Neural cell (in vitro differentiated cells): ENCODE data around the gene ACP6. TPM values are rescaled to one million over a fixed set of nuclear protein-coding genes. Genes with fewer than 3 reads are reported as not detected.

Experiments used
- H2AFZ ChIP-seq: fragments of 200-600, 300-800 bp; sonication (generic), shearing (Covaris generic); 2 replicates; pipeline ENCODE4 v1.6.0; 2014; ENCODE audit warnings: low read depth, mild to moderate bottlenecking, antibody characterized with exemption, low read length, moderate library complexity
- H3F3A ChIP-seq: fragments of 200-600 bp; shearing (Covaris generic); 2 replicates; pipeline ENCODE4 v1.6.1; 2016; ENCODE audit warnings: mild to moderate bottlenecking, moderate library complexity, mixed read lengths, antibody characterized with exemption, low read length; ENCODE audit not compliant: insufficient read depth, poor library complexity, severe bottlenecking
- H3K27ac ChIP-seq: fragments of 200-600, 300-800 bp; sonication (generic), shearing (Covaris generic); 2 replicates; pipeline ENCODE4 v1.5.1; 2014; ENCODE audit warnings: mild to moderate bottlenecking, low read length, moderate library complexity
- H3K27me3 ChIP-seq: fragments of 300-800, 200-600 bp; sonication (generic), shearing (Covaris generic); 2 replicates; pipeline ENCODE4 v1.6.0; 2014; ENCODE audit warnings: mild to moderate bottlenecking, low read depth, low read length, moderate library complexity; ENCODE audit not compliant: insufficient read depth
- H3K36me3 ChIP-seq: fragments of 300-800, 200-600 bp; sonication (generic), shearing (Covaris generic); 2 replicates; pipeline ENCODE4 v1.5.1; 2014; ENCODE audit warnings: mild to moderate bottlenecking, antibody characterized with exemption, low read length, moderate library complexity; ENCODE audit not compliant: insufficient read depth
- H3K4me2 ChIP-seq: fragments of 300-800, 200-600 bp; sonication (generic), shearing (Covaris generic); 2 replicates; pipeline ENCODE4 v1.6.0; 2014; ENCODE audit warnings: mild to moderate bottlenecking, low read length
- H3K4me3 ChIP-seq: fragments of 300-800, 200-600 bp; sonication (generic), shearing (Covaris generic); 2 replicates; pipeline ENCODE4 v1.5.1; 2014; ENCODE audit warnings: mild to moderate bottlenecking, low read length, moderate library complexity
- H3K79me2 ChIP-seq: fragments of 200-600 bp; shearing (Covaris generic); replicated peaks from 2 replicates; pipeline ENCODE4 v1.6.0; 2014; ENCODE audit warnings: mild to moderate bottlenecking, low read length, moderate library complexity; ENCODE audit not compliant: insufficient read depth
- H3K9ac ChIP-seq: fragments of 300-800, 200-600 bp; sonication (generic), shearing (Covaris generic); 2 replicates; pipeline ENCODE4 v1.6.1; 2016; ENCODE audit warnings: mild to moderate bottlenecking, low read length, mixed read lengths
- H3K9me2 ChIP-seq: fragments of 200-600 bp; shearing (Covaris generic); 2 replicates; pipeline ENCODE4 v1.6.1; 2016; ENCODE audit warnings: mild to moderate bottlenecking, low read length, mixed read lengths; ENCODE audit not compliant: insufficient read depth
- H3K9me3 ChIP-seq: fragments of 200-600, 300-800 bp; sonication (generic), shearing (Covaris generic); 2 replicates; pipeline ENCODE4 v1.6.1; 2016; ENCODE audit warnings: mild to moderate bottlenecking, mixed run types, low read length, moderate library complexity, mixed read lengths
- H4K20me1 ChIP-seq: fragments of 200-600 bp; shearing (Covaris generic); 2 replicates; pipeline ENCODE4 v1.6.1; 2016; ENCODE audit warnings: mild to moderate bottlenecking, mixed run types; ENCODE audit not compliant: insufficient read depth
- EP300 ChIP-seq: fragments of 450-650 bp; conservative IDR thresholded peaks from 2 replicates; pipeline ENCODE4 v1.6.1; 2014; ENCODE audit warnings: antibody characterized with exemption, mild to moderate bottlenecking, moderate library complexity; ENCODE audit not compliant: poor library complexity, severe bottlenecking
- EZH2 ChIP-seq: fragments of 200-600, 300-800 bp; shearing (Covaris generic), sonication (generic); IDR thresholded peaks from 2 replicates; pipeline ENCODE4 v1.6.1; 2014; ENCODE audit warnings: antibody characterized with exemption, low read length, borderline replicate concordance, mild to moderate bottlenecking; ENCODE audit not compliant: insufficient read depth, poor library complexity, severe bottlenecking
- MXI1 ChIP-seq: fragments of 450-650 bp; conservative IDR thresholded peaks from 2 replicates; pipeline ENCODE4 v1.6.1; 2014; ENCODE audit warnings: antibody characterized with exemption, mild to moderate bottlenecking; ENCODE audit not compliant: poor library complexity, severe bottlenecking
- POLR2AphosphoS5 ChIP-seq: IDR thresholded peaks from 2 replicates; pipeline ENCODE4 v1.6.1; 2012
- RAD21 ChIP-seq: fragments of 450-650 bp; conservative IDR thresholded peaks from 2 replicates; pipeline ENCODE4 v1.6.1; 2014; ENCODE audit warnings: antibody characterized with exemption, mild to moderate bottlenecking, moderate library complexity
- SMC3 ChIP-seq: fragments of 450-650 bp; conservative IDR thresholded peaks from 2 replicates; pipeline ENCODE4 v1.6.1; 2014; ENCODE audit warnings: antibody characterized with exemption, mild to moderate bottlenecking, moderate library complexity; ENCODE audit not compliant: poor library complexity
- TAF1 ChIP-seq: IDR thresholded peaks from 2 replicates; pipeline ENCODE4 v1.6.1; 2012; ENCODE audit warnings: low read depth
- polyA plus RNA-seq: library from polyadenylated mRNA; depleted of rRNA; stranded (reverse); fragments of >200 nt; gene quantifications from 2 replicates; pipeline ENCODE4 v1.2.3, GENCODE V29; 2014
- TF ChIP-seq, protein P1 (sequence below): IDR thresholded peaks from 2 replicates; pipeline ENCODE4 v1.6.1; 2012; ENCODE audit warnings: borderline replicate concordance
- TF ChIP-seq, protein P2 (sequence below): fragments of 450-650 bp; IDR thresholded peaks from 2 replicates; pipeline ENCODE4 v1.5.1; 2014; ENCODE audit warnings: antibody characterized with exemption, mild to moderate bottlenecking, moderate library complexity; ENCODE audit not compliant: poor library complexity, severe bottlenecking

Gene ACP6
- polyA plus RNA-seq, 1 donor from 2014 or later = 2.9 TPM

DNA sequence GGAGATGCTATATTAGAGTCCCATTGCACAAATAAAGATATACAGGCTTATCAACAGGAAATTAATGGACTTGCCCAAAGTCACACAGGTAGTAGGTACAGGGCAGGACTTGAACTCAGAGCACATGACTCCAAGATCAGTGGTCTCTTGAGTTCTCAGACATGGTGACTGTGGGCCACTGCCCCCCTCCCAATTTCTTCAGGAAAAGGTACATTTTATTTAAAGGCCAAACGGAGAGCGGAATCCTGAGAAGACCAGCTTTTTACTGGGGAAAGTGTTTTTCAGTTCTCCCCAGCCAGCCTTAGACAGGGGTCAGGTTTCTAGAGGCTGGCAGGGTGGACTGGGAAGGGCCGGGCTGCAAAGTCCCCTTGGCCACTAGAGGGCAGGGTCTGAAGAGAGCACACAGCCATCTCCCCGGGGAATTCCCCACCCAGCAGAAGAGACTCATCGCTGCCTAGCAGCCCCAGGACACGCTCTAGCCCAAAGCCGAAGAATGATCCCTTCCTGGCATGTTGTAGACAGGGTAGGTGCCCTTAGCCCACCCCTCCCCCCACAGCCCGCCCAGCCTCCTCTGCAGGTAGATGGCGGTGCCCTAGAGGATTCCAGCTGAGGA is 29.7 kb downstream of the ACP6 start:
- TF ChIP-seq RAD21 (no peak), TAF1 (no peak), POLR2AphosphoS5 (no peak), EZH2 (no peak), SMC3 (no peak), EP300 (no peak), MXI1 (no peak)
- TF ChIP-seq, protein P1, sequence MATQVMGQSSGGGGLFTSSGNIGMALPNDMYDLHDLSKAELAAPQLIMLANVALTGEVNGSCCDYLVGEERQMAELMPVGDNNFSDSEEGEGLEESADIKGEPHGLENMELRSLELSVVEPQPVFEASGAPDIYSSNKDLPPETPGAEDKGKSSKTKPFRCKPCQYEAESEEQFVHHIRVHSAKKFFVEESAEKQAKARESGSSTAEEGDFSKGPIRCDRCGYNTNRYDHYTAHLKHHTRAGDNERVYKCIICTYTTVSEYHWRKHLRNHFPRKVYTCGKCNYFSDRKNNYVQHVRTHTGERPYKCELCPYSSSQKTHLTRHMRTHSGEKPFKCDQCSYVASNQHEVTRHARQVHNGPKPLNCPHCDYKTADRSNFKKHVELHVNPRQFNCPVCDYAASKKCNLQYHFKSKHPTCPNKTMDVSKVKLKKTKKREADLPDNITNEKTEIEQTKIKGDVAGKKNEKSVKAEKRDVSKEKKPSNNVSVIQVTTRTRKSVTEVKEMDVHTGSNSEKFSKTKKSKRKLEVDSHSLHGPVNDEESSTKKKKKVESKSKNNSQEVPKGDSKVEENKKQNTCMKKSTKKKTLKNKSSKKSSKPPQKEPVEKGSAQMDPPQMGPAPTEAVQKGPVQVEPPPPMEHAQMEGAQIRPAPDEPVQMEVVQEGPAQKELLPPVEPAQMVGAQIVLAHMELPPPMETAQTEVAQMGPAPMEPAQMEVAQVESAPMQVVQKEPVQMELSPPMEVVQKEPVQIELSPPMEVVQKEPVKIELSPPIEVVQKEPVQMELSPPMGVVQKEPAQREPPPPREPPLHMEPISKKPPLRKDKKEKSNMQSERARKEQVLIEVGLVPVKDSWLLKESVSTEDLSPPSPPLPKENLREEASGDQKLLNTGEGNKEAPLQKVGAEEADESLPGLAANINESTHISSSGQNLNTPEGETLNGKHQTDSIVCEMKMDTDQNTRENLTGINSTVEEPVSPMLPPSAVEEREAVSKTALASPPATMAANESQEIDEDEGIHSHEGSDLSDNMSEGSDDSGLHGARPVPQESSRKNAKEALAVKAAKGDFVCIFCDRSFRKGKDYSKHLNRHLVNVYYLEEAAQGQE = no peak
- TF ChIP-seq, protein P2, sequence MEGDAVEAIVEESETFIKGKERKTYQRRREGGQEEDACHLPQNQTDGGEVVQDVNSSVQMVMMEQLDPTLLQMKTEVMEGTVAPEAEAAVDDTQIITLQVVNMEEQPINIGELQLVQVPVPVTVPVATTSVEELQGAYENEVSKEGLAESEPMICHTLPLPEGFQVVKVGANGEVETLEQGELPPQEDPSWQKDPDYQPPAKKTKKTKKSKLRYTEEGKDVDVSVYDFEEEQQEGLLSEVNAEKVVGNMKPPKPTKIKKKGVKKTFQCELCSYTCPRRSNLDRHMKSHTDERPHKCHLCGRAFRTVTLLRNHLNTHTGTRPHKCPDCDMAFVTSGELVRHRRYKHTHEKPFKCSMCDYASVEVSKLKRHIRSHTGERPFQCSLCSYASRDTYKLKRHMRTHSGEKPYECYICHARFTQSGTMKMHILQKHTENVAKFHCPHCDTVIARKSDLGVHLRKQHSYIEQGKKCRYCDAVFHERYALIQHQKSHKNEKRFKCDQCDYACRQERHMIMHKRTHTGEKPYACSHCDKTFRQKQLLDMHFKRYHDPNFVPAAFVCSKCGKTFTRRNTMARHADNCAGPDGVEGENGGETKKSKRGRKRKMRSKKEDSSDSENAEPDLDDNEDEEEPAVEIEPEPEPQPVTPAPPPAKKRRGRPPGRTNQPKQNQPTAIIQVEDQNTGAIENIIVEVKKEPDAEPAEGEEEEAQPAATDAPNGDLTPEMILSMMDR = no peak
- Histone ChIP-seq H3K4me3 (no peak overlapping the region), H3K27ac (no peak overlapping the region), H3K27me3 (no peaks in the 10 kb centered on the region), H3K4me2 (no peak overlapping the region), H3K79me2 (no peaks in the 10 kb centered on the region), H3K36me3 (no peaks in the 10 kb centered on the region), H3K9me3 (no peaks in the 10 kb centered on the region), H3K9ac (no peak overlapping the region), H3F3A (no peaks in the 10 kb centered on the region), H3K9me2 (no peaks in the 10 kb centered on the region), H2AFZ (no peak overlapping the region), H4K20me1 (no peaks in the 10 kb centered on the region)

- no peaks in the 10 kb centered on the region for H3K27me3 ChIP-seq
These were observed 34.0 kb downstream of the ACP6 start for GRCh38 chr1:147636314-147636713.

More at GRCh38 chr1:147636314-147636713, 34.0 kb downstream of the ACP6 start:
- H3F3A ChIP-seq = no peaks in the 10 kb centered on the region
- no peaks in the 10 kb centered on the region for H4K20me1 ChIP-seq
- no peak overlapping the region for H2AFZ ChIP-seq
- no peaks in the 10 kb centered on the region for H3K9me3 ChIP-seq
- H3K36me3 ChIP-seq = no peaks in the 10 kb centered on the region
- no peak overlapping the region for H3K27ac ChIP-seq
- H3K4me3 ChIP-seq = no peak overlapping the region
- no peak for TF ChIP-seq EZH2
- TF ChIP-seq EP300 = no peak
- no peak for TF ChIP-seq POLR2AphosphoS5
- TF ChIP-seq SMC3 = no peak
- TF ChIP-seq, protein P2 = no peak
- TF ChIP-seq RAD21 = no peak
- no peak for TF ChIP-seq MXI1
- TF ChIP-seq, protein P1 = no peak
- TF ChIP-seq TAF1 = no peak
- no peaks in the 10 kb centered on the region for H3K9me2 ChIP-seq
- no peak overlapping the region for H3K4me2 ChIP-seq
- no peaks in the 10 kb centered on the region for H3K79me2 ChIP-seq
- no peak overlapping the region for H3K9ac ChIP-seq
